Measurements from ENCODE around the gene TBC1D4. TPM values are rescaled to one million over a fixed set of nuclear protein-coding genes. Genes with fewer than 3 reads are reported as not detected.

TBC1D4 gene
- total and polyA plus RNA-seq, 9 of the 15 experiments (the other 6 are each of a cell fraction or from before 2014, with no cell fraction given), result 2.8 to 12.3 (median 7.0) TPM

- no peak overlapping the region for H3K4me3 ChIP-seq
- in situ Hi-C loops (cut with MboI), result no loop called here
- H3K27me3 ChIP-seq (ENCODE audit: control insufficient read depth in 2 of 2, insufficient read depth in 2 of 2, low read length in 2 of 2), result no peaks in the 10 kb centered on the region
- no TSS peak for BruUV-seq (replicated peaks)
- ATAC-seq, result no peak; the same call in 2 of the 3 replicates
- H3K36me3 ChIP-seq (ENCODE audit: control insufficient read depth, insufficient read depth, low read length), result peaks cover 24% of the 10 kb centered on the region; the same call in 2 of the 3 replicates
- intact Hi-C loops (cut with micrococcal nuclease), result no loop called here
- no peaks in the 10 kb centered on the region for H4K20me1 ChIP-seq (replicated peaks; ENCODE audit: control insufficient read depth, insufficient read depth, low read length)
- DNase-seq (ENCODE audit: extremely low read depth in 1 of 4, low spot score in 3 of 4), result no peak
- ChIA-PET CTCF (ENCODE audit: low intra/inter-chr PET ratio) (no interaction called here), POLR2A (interaction anchor here (2.6 kb wide), 1 partner anchor 20 kb away, joined by 9 read pairs; the partner anchor contains the start of gene UCHL3)
- H3K9me3 ChIP-seq (replicated peaks; ENCODE audit: control insufficient read depth, insufficient read depth, low read depth, low read length), result no peaks in the 10 kb centered on the region
- H3K79me2 ChIP-seq (ENCODE audit: control insufficient read depth, insufficient read depth, low read length), result no peaks in the 10 kb centered on the region
- no peak for FAIRE-seq
- no peak overlapping the region for H3K4me2 ChIP-seq (ENCODE audit: insufficient read depth, low read length)
- H3K4me1 ChIP-seq (replicated peaks in 1 of 2; ENCODE audit: control insufficient read depth in 2 of 2, insufficient read depth in 2 of 2, low read length in 2 of 2), result no peaks in the 10 kb centered on the region; a peak in 1 of 5 replicates
- no peak overlapping the region for H3K9ac ChIP-seq (ENCODE audit: insufficient read depth in 1 of 2, low read depth in 2 of 2, low read length in 2 of 2)
- no peak overlapping the region for H3K27ac ChIP-seq (ENCODE audit: extremely low read depth, low read depth, low read length)
- H3K9me1 ChIP-seq (ENCODE audit: control insufficient read depth, insufficient read depth, low read length), result no peaks in the 10 kb centered on the region
- no peak overlapping the region for H2AFZ ChIP-seq (ENCODE audit: low read depth, low read length)
- TF ChIP-seq RBM25 (IDR thresholded peaks at IDR 0.05; ENCODE audit: low read depth, low read length, severe bottlenecking) (no peak), TEAD2 (tag; IDR thresholded peaks at IDR 0.05) (no peak), SRF (CRISPR knock-in tag; IDR thresholded peaks at IDR 0.05) (no peak), SRSF1 (IDR thresholded peaks at IDR 0.05; ENCODE audit: low read depth, low read length) (no peak), MYC (IDR thresholded peaks at IDR 0.05; ENCODE audit: low read depth, low read length) (no peak), MYC (CRISPR knock-in tag; IDR thresholded peaks at IDR 0.05; ENCODE audit: borderline replicate concordance, low read depth) (no peak), MAFK (IDR thresholded peaks at IDR 0.05; ENCODE audit: low read length) (no peak), KLF16 (IDR thresholded peaks at IDR 0.05) (no peak), ZNF766 (CRISPR knock-in tag; conservative IDR thresholded peaks at IDR 0.05) (no peak), GABPB2 (CRISPR knock-in tag; conservative IDR thresholded peaks at IDR 0.05) (no peak), ZBTB7A (IDR thresholded peaks at IDR 0.05; ENCODE audit: borderline replicate concordance, control insufficient read depth, low read depth, low read length) (no peak), MAFF (IDR thresholded peaks at IDR 0.05; ENCODE audit: low read length) (no peak), PTRF (tag; IDR thresholded peaks at IDR 0.05) (no peak), ZNF134 (CRISPR knock-in tag; conservative IDR thresholded peaks at IDR 0.05) (no peak)
- TF ChIP-seq, protein P1, sequence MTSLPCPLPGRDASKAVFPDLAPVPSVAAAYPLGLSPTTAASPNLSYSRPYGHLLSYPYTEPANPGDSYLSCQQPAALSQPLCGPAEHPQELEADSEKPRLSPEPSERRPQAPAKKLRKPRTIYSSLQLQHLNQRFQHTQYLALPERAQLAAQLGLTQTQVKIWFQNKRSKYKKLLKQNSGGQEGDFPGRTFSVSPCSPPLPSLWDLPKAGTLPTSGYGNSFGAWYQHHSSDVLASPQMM (CRISPR knock-in tag; IDR thresholded peaks at IDR 0.05), result no peak
- TF ChIP-seq, protein P2, sequence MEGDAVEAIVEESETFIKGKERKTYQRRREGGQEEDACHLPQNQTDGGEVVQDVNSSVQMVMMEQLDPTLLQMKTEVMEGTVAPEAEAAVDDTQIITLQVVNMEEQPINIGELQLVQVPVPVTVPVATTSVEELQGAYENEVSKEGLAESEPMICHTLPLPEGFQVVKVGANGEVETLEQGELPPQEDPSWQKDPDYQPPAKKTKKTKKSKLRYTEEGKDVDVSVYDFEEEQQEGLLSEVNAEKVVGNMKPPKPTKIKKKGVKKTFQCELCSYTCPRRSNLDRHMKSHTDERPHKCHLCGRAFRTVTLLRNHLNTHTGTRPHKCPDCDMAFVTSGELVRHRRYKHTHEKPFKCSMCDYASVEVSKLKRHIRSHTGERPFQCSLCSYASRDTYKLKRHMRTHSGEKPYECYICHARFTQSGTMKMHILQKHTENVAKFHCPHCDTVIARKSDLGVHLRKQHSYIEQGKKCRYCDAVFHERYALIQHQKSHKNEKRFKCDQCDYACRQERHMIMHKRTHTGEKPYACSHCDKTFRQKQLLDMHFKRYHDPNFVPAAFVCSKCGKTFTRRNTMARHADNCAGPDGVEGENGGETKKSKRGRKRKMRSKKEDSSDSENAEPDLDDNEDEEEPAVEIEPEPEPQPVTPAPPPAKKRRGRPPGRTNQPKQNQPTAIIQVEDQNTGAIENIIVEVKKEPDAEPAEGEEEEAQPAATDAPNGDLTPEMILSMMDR (IDR thresholded peaks at IDR 0.05 in 2 of 3, conservative IDR thresholded peaks at IDR 0.05 in 1 of 3; ENCODE audit: insufficient read depth in 2 of 3, low read depth in 1 of 3, low read length in 3 of 3), result no peak
- TF ChIP-seq, protein P3, sequence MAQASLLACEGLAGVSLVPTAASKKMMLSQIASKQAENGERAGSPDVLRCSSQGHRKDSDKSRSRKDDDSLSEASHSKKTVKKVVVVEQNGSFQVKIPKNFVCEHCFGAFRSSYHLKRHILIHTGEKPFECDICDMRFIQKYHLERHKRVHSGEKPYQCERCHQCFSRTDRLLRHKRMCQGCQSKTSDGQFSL (CRISPR knock-in tag; IDR thresholded peaks at IDR 0.05), result no peak
- TF ChIP-seq, protein P3 (tag; IDR thresholded peaks at IDR 0.05), result no peak
- TF ChIP-seq, protein P4, sequence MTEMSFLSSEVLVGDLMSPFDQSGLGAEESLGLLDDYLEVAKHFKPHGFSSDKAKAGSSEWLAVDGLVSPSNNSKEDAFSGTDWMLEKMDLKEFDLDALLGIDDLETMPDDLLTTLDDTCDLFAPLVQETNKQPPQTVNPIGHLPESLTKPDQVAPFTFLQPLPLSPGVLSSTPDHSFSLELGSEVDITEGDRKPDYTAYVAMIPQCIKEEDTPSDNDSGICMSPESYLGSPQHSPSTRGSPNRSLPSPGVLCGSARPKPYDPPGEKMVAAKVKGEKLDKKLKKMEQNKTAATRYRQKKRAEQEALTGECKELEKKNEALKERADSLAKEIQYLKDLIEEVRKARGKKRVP (CRISPR knock-in tag; IDR thresholded peaks at IDR 0.05), result no peak
These were observed 48.6 kb upstream of the TBC1D4 start for GRCh38 chr13:75530549-75530961.

Data from K562 (cell line).